ENCODE measurements around the gene DLL1. TPM values are rescaled to one million over a fixed set of nuclear protein-coding genes. Genes with fewer than 3 reads are reported as not detected.

DLL1 gene
- total RNA-seq, 2 donors from 2014 or later: 1.3 to 2.7 TPM

DNA sequence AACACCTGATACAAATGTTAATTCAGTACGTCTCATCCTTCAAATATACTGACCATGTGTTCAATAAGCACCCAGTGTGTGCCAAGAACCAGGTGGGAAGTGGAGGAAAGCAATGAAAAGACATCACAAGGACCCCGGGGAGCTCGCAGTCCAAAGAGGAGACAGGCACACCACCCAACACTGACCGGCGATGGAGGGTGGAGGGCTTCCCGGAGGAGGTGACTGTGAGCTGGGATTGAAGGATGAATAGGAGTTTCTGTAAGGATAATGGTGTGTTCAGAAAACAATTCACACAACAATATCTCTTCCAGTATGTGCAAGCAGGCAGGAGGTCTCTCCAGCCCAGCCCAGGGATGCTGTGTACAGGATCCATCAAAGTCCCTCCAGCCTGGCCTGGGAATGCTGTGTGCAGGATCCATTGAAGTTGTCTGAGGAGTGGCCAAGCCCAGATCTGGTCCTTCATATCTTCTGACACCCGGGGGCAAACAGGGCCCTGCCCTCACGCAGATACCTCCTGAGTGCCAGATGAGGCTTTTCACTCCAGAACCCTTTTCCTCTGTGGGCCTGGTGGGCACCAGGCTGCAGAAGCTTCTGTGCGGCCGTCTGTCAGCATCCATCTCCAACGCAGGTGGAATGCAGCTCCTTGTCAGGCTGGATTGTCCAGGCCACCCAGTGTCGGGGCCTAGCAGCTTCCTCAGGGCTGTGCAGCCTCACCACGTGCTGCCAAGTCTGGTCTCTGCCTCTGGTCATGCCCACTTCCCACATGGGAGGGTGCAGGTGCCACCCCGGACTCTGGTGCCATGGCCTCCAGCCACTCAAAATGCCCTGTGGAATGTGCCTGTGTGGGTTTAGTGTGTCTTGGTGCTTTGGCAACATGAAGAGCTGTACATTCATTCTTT is 36.3 kb downstream of the DLL1 start:
- Mint-ChIP-seq H3K27ac (no peak overlapping the region), H3K4me1 (peaks cover 2% of the 10 kb centered on the region), H3K27me3 (peaks cover 26% of the 10 kb centered on the region), H3K4me3 (no peak overlapping the region), H3K36me3 (ENCODE audit: low read depth) (no peaks in the 10 kb centered on the region)
- no peak for ATAC-seq
- DNase-seq: no peak
- H3K9me3 ChIP-seq (ENCODE audit: control insufficient read depth, low read length, poor library complexity, severe bottlenecking): no peaks in the 10 kb centered on the region

DNA sequence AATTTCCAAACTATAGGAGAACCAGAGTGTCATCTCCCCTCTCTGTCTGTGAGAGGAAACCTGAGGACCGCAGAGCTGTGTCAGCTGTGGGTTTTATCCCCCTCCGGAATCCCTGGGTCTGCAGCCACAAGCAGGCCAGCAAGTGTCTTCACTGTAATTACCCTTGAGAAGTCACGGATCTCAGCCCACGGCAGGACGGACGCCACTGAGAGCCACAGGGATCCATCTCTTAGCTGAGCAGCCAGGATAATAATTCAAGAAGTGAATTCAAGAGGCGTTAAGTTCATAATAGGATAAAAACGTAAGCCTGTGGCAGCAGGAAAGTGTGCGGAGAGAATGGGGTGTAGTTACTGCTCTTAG is 37.0 kb downstream of the DLL1 start:
- Mint-ChIP-seq H3K4me1 (peaks cover 2% of the 10 kb centered on the region), H3K27ac (no peak overlapping the region), H3K36me3 (ENCODE audit: low read depth) (no peaks in the 10 kb centered on the region), H3K27me3 (peaks cover 30% of the 10 kb centered on the region), H3K4me3 (no peak overlapping the region)
- no peaks in the 10 kb centered on the region for H3K9me3 ChIP-seq (ENCODE audit: control insufficient read depth, low read length, poor library complexity, severe bottlenecking)
- ATAC-seq (no peak), DNase-seq (no peak)

DNA sequence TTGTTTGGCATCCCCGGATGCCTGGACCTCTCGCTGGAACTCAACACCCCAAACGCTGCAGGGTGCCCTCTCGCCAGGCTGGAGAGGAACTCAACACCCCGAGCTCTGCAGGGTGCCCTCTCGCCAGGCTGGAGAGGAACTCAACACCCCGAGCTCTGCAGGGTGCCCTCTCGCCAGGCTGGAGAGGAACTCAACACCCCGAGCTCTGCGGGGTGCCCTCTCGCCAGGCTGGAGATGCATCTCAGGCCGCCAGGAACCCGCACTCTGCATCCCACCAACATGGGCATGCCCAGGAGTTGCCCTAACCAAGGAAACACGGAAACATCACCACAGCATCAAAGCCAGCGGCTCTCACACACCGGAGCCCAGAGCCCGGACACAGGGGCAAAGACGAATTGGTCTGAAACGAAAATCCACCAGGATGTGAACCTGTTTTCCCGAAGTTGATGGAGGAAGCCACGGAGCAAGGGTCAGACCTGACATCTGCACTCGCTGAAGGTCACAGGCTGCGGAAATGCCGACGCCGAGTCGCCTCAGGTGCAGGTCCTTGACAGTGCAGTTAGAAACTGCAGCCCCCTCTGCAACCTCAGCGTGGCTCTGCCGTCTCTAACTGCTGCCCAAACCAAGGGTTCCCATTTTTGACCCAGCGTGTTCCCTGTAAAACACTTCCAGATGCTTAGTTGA is 37.5 kb downstream of the DLL1 start:
- no peaks in the 10 kb centered on the region for H3K36me3 Mint-ChIP-seq (ENCODE audit: low read depth)
- no peak overlapping the region for H3K4me3 Mint-ChIP-seq
- H3K9me3 ChIP-seq (ENCODE audit: control insufficient read depth, low read length, poor library complexity, severe bottlenecking): no peaks in the 10 kb centered on the region
- H3K27me3 Mint-ChIP-seq: peaks cover 33% of the 10 kb centered on the region
- DNase-seq (no peak), ATAC-seq (no peak)
- H3K4me1 Mint-ChIP-seq: peaks cover 2% of the 10 kb centered on the region
- H3K27ac Mint-ChIP-seq: no peak overlapping the region

DNA sequence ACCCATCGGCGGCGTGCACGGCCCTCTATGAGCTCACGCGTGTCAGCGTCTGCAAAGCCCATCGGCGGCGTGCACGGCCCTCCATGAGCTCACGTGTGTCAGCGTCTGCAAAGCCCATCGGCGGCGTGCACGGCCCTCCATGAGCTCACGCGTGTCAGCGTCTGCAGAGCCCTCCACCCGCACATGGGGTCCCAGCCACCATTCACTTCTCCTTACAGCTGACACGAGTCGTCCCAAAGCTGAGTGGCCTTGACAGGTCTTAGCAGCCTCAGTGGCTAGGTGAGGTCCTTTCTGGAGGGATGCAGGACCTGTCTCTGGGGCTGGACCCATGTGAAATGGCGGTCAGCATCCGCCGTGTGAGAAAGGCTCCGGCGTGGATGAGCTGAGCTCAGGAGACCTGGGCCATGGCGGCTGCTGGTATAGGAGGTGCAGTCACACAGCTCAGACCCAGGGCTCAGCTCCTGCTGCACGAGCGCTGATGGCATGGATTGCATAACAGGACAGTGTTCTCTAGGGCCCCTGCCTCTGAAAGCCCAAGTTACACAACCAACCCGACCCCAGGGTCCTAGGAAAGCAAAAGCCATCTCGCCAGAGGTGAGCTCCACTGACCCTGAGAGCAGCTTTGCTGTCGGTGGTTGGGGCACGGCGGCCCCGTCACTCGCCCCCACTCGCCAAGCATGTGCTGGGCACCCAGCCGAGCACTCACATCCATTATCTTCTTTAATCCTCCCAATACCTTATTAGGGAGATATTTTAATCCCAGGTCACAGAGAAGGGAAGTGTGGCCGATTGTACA is 38.9 kb downstream of the DLL1 start:
- peaks cover 2% of the 10 kb centered on the region for H3K4me1 Mint-ChIP-seq
- no peaks in the 10 kb centered on the region for H3K9me3 ChIP-seq (ENCODE audit: control insufficient read depth, low read length, poor library complexity, severe bottlenecking)
- ATAC-seq (no peak), DNase-seq (no peak)
- H3K36me3 Mint-ChIP-seq (ENCODE audit: low read depth): no peaks in the 10 kb centered on the region
- peak overlapping the region; percentile 43 for H3K4me3 Mint-ChIP-seq
- H3K27me3 Mint-ChIP-seq: peaks cover 45% of the 10 kb centered on the region
- H3K27ac Mint-ChIP-seq: no peak overlapping the region

DNA sequence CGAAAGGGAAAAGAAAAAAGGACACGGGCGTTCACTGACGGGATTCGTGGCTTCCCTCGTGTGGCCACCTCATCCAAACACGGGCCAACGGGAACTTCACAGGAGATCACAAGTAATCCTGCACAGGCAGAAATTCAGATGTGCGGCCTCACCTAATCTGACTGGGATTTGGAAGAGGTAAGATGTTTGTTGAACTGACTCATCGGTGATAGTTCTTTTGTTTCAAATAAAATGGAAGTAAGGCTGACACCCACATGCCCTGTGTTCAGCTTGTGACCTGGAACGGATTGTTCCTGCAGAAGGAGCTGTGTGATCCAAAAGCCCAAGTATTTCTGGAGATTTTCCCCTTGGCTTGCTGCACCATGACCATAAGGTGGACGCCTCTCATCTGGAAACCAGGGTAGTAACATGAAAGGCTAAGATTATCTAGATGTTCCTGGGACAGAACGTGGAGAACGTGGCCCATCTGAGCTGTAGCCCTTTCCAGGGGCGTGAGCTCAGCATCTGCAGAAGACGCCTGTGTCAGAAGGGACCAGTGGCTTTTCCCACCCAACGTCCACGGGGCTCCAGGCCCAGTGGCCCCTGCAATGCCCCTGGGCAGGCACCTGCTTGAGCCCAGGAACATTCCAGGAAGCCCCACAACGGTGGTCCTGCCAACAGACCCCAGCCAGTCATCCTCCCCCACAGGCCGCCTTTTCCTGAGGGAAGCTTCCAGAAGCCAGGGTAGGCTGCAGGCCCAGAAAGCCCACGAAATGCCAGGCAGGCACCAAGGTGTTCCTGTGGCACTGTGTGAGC is 39.7 kb downstream of the DLL1 start:
- no peak for ATAC-seq
- no peak overlapping the region for H3K4me3 Mint-ChIP-seq
- H3K4me1 Mint-ChIP-seq: peaks cover 2% of the 10 kb centered on the region

DNA sequence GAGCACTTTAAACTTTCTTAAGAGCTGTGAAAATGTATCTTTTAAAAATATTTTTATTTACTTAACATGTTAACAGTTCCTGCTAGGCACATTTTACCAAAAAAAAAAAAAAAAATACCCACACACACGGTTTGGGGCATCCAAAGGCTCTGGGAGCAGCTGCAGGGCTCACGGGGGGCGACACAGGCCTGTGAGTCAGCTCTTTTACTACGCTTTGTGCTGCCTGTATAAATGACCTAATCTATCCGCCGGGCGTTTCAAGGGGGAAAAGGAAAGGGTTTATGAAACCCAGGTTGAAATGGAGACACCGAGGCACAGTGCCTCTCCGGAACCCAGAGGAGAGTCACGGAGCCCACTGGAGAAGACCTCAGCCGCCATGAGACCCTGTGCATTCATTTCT is 40.4 kb downstream of the DLL1 start:
- Mint-ChIP-seq H3K36me3 (ENCODE audit: low read depth) (no peaks in the 10 kb centered on the region), H3K4me1 (peaks cover 2% of the 10 kb centered on the region), H3K27ac (no peak overlapping the region), H3K4me3 (no peak overlapping the region), H3K27me3 (peaks cover 40% of the 10 kb centered on the region)
- DNase-seq: no peak
- ATAC-seq: no peak
- H3K9me3 ChIP-seq (ENCODE audit: control insufficient read depth, low read length, poor library complexity, severe bottlenecking): no peaks in the 10 kb centered on the region

More for the DNA sequence above, 39.7 kb downstream of the DLL1 start:
- Mint-ChIP-seq H3K27me3 (peaks cover 43% of the 10 kb centered on the region), H3K27ac (no peak overlapping the region), H3K36me3 (ENCODE audit: low read depth) (no peaks in the 10 kb centered on the region)
- no peak for DNase-seq
- H3K9me3 ChIP-seq (ENCODE audit: control insufficient read depth, low read length, poor library complexity, severe bottlenecking): no peaks in the 10 kb centered on the region

DNA sequence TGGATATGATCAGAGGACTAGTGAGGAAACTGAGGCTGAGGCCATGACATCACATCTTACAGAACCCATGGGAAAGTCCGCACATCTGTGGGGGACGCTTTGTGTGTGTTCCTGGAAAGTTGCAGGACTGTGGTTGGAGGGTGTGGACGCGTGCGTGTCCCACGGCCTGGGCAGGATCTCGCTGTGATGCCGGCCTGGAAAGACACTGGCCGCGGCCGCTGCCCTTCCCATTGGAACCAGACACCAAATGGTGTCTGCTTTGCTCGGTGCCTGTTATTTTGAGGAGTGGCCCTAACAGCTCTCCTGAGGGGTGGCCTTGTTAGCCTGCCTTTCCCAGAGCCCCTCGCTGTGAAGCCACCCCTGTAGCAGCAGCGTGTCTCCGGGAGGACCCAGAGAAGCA is 41.1 kb downstream of the DLL1 start:
- Mint-ChIP-seq H3K27me3 (peaks cover 35% of the 10 kb centered on the region), H3K4me3 (no peak overlapping the region), H3K4me1 (no peaks in the 10 kb centered on the region), H3K36me3 (ENCODE audit: low read depth) (no peaks in the 10 kb centered on the region), H3K27ac (no peak overlapping the region)
- DNase-seq (no peak), ATAC-seq (no peak)
- H3K9me3 ChIP-seq (ENCODE audit: control insufficient read depth, low read length, poor library complexity, severe bottlenecking): no peaks in the 10 kb centered on the region

DNA sequence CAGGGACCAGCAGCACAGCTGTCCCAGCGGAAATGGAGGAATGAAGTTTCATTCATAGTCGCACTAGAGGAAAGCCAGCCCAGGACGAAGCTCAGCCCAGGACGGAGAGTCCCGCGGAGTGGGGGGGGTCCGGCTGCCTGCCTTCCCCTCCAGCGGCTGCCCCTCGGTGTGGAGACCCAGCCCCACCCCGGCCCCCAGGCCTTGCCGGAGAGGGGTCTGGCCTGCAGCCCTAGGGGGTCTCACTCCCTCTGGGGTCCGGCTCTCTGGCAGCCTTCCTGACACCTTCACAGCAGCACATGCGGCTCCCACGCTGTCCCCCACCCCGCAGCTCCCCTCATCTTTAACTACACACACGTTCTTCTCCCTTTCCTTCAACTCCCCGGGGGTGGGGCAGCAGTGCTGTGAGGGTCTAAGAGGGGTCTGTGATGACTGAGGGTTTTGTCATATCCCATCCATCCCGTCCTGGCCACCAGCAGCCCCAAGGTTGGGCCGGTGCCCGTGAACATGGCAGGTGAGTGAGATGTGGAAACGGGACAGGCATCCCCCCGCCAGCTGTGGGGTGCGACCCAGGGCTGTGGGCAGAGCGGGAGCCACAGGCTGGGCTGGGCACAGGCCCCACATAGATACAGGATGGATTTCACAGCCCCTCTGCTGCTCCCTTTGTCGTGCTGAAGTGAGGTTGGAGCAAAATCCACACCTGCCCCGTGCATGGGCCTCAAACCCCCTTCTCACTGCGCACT is 41.8 kb downstream of the DLL1 start:
- Mint-ChIP-seq H3K27me3 (peaks cover 38% of the 10 kb centered on the region), H3K36me3 (ENCODE audit: low read depth) (no peaks in the 10 kb centered on the region), H3K4me3 (no peak overlapping the region), H3K27ac (no peak overlapping the region), H3K4me1 (no peaks in the 10 kb centered on the region)
- ATAC-seq: no peak
- no peaks in the 10 kb centered on the region for H3K9me3 ChIP-seq (ENCODE audit: control insufficient read depth, low read length, poor library complexity, severe bottlenecking)
- DNase-seq: no peak

DNA sequence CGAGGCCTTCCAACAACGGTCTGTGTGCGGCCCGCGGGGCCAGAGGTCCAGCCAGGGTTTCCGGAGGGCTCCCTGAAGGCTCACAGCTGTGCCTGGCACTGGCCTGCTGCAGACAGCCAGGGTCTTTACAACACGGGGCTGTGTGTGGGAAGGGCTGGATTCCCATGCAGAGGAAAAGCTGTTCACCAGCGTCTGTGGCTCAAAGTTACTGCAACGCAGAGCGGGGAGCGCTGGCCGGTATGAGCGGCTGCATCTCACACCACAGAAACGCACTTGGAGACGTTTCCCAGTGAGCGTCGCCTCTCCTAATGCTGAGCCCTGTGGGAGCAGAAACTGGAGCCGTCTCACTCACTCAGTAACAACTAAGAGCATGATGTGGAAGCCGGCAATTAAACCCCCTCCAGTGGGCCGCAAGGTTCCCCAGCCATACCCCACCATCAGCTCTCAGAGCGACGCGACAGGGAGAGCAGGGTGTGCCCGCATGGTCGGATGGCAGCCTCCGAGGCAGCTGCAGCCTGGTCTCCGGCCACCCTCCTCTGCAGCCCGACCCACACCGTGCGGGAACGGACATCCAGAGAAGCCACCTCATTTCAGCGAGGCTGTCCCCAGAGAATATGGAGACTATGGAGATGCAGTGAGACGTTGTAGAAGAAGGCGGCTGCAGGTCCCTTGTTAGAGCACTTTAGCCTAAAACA is 42.6 kb downstream of the DLL1 start:
- Mint-ChIP-seq H3K27me3 (peaks cover 43% of the 10 kb centered on the region), H3K4me1 (peaks cover under 1% of the 10 kb centered on the region), H3K4me3 (no peak overlapping the region), H3K36me3 (ENCODE audit: low read depth) (no peaks in the 10 kb centered on the region), H3K27ac (no peak overlapping the region)
- DNase-seq (no peak), ATAC-seq (no peak)
- H3K9me3 ChIP-seq (ENCODE audit: control insufficient read depth, low read length, poor library complexity, severe bottlenecking): no peaks in the 10 kb centered on the region

DNA sequence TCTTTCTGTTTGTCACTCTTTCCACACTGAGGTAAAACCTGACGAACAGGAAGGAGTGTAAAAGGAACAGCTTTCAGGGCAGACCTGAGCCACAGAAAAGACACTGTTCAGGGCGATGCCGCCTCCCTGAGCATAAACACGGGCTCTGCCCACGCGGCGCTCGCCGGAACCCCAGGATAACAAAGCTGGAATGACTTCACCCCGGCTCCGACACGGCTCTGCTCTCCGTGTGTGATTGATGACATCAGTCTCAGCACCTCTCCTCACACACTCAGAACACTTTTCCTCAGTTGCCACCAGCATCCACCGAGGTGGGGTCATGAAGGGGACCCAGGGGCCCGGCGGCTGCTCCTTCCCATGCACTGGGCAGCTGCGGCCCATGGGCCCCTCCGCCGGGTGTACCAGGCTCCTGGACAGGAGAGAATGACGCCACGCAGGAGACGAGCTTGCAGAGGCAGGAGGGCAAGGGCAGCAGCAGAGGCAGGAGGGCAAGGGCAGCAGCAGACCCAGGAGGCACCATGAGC is 43.6 kb downstream of the DLL1 start:
- H3K27ac Mint-ChIP-seq: no peak overlapping the region
- H3K4me1 Mint-ChIP-seq: peaks cover 2% of the 10 kb centered on the region
- H3K9me3 ChIP-seq (ENCODE audit: control insufficient read depth, low read length, poor library complexity, severe bottlenecking): no peaks in the 10 kb centered on the region
- H3K4me3 Mint-ChIP-seq: no peak overlapping the region
- no peaks in the 10 kb centered on the region for H3K36me3 Mint-ChIP-seq (ENCODE audit: low read depth)
- peaks cover 44% of the 10 kb centered on the region for H3K27me3 Mint-ChIP-seq
- ATAC-seq (no peak), DNase-seq (no peak)

DNA sequence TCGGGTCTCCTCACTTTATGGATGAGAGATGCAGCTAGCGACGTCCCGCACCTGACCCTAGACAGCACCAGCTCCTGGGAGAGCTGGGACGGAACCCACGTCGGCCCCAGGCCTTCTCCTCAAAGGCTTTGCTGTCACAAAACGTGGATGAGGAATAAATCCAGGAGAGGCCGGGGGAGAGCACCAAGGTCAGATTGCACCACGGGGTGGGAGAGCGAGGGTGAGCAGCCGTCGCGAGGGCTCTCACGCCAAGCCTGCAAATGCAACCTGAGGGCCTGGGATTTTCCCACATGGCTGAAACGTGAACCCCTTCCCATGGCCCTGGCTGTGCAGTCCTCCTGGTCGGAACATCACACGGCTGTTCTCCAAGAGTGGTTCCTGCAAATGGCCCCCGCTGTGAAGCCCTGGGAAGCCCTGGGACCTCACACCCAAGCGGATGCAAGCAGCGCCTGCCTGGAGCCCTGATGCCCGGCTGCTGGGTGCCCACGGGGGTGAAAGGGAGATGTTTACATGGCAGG is 45.3 kb downstream of the DLL1 start:
- Mint-ChIP-seq H3K27me3 (peaks cover 35% of the 10 kb centered on the region), H3K4me1 (peaks cover 2% of the 10 kb centered on the region), H3K4me3 (no peak overlapping the region), H3K27ac (no peak overlapping the region), H3K36me3 (ENCODE audit: low read depth) (no peaks in the 10 kb centered on the region)
- no peaks in the 10 kb centered on the region for H3K9me3 ChIP-seq (ENCODE audit: control insufficient read depth, low read length, poor library complexity, severe bottlenecking)
- ATAC-seq (no peak), DNase-seq (no peak)
